ENCODE results near the gene EVI5L.
"Not testable (repeated sequence)": the region's sequence is repeated elsewhere in the genome, so short reads cannot be mapped to it uniquely, and the experiment has no call there.

EVI5L gene

DNA sequence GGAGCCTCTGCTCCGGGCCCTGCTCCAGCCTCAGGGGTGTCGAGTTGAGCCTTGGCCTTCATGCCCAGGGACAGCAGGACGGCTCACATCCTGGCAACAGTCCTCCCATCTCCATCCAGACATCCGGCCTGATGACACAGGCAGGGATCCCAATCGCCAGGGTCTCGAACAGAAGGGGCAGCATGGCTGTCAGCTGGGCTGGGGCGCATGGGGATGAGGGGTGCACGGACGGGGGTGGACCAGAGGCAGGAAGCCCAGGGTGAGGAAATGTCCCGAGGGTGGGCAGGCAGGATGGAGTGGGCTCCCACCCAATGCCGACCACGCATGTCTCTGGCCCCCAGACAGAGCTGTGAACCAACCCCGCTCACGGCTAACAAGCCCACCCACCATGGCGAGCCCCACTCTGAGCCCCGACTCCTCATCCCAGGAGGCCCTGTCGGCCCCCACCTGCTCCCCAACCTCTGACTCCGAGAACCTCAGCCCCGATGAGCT, 16.2 kb downstream of the EVI5L start:
- DNase-seq (ENCODE audit: low read depth in 2 of 2) = no peak

DNA sequence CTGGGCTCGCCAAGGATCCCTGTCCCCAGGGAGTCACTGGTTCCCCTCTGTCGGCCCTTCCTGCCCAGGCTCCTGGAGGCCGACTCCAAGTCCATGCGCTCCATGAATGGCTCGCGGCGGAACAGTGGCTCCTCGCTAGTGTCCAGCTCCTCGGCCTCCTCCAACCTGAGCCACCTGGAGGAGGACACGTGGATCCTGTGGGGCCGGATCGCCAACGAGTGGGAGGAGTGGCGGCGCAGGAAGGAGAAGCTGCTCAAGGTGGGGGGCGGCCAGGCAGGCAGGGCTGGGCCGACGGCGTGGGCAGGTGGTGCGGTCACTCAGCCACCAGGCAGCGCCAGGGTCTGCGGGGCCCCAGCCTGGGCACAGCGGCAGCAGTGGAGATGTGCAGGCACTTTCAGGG, 17.6 kb downstream of the EVI5L start:
- no peak for DNase-seq (ENCODE audit: low read depth in 2 of 2)

DNA sequence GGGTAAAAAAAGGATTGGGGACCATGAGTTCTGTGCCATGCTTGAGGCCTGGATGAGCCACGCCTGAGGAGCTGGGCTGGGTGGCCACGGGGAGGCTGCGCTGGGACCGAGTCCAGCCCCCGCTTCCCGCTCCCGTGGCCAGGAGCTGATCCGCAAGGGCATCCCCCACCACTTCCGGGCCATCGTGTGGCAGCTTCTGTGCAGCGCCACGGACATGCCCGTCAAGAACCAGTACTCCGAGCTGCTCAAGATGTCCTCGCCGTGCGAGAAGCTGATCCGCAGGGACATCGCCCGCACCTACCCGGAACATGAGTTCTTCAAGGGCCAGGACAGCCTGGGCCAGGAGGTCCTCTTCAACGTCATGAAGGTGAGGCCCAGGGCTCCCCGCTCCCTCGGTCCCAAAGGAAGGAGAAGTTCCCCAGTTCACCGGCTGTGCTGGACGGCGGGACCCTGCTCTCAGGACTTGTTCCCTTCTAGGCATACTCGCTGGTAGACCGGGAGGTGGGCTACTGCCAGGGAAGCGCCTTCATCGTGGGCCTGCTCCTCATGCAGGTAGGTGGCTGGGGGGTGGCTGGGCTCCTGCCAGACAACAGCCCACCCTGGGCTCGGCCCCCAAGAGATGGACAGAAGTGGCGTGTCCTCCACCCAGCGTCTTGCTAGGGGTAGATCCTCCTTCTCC, 18.9 kb downstream of the EVI5L start:
- no peak for DNase-seq (ENCODE audit: low read depth in 2 of 2)

DNA sequence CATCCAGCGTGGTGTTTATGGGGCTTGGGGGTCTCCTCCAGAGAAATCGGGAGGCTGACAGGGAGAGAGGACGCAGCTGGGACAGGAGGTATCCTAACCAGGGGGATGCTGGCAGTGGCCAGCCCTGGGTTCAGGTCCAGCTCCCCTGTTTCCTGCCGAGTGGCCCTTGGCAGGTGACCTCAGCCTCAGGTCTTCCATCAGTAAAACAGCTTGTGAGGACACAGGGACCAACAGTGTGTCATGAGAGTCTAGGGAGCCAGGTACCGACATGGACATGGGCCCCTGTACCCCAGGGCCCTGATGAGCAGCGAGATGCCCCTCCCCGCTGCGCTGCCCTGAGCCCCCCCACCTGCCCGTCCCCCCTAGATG, 19.6 kb downstream of the EVI5L start:
- no peak for DNase-seq (ENCODE audit: low read depth in 2 of 2)

DNA sequence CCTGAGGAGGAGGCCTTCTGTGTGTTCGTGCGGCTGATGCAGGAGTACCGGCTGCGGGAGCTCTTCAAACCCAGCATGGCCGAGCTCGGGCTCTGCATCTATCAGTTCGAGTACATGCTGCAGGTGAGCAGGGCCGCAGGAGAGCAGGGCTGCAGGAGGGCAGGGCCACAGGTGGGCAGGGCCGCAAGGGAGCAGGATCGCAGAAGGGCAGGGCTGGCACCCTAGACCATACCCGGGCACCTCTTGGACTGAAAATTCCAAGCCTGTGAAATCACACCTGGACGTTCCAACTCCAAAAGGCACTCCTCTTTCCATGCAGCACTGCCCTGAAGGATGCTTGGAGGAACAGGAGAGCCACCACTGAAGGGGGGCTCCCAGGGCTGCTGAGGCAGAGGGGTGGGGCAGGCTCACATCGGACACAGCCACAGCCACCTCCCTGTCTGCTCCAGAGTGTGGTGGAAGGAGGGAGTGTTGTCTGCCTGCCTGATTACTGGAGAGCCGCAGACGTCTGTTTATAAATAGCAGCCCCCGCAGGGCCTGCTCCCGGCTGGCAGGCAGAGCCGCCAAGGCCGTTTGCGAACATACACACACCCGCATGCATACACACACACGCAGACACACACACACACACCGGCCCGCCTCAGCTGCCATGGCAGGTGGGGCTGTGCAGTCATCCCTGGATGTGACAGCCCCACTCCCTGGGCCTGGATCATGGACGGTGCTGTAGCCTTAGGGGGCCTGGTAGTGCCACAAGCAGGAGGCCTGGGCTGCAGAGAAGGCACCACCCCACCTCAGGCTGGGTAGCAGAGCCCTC, 20.2 kb downstream of the EVI5L start:
- DNase-seq (ENCODE audit: low read depth in 2 of 2) = no peak

DNA sequence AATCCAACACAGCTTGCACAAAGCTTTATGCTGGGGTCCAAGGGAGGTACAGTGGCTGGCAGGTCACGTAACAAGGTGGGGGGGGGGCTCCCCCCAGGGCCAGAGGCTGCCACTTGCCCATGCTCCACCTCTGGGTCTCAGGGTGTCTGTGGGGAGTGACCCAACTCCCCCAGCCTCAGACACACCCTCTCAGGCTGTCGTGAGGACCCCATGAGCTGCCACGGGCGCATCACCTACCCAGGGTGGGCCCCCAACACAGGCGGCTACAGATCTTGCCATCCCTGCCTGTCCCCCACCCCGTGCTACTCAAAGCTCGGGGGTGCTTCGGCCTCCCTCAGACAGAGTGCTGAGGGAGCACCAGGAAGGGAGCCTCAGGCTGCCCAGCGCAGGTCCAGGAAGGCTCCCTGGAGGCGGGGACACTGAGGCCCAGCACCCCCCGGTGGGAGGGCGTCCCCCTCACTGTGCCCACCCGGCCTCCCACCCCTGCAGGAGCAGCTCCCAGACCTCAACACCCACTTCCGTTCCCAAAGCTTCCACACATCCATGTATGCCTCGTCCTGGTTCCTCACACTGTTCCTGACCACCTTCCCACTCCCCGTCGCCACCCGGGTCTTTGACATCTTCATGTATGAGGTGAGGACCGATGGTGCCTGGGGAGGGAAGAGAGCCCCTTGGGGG, 21.1 kb downstream of the EVI5L start:
- DNase-seq (ENCODE audit: low read depth in 2 of 2) = no peak

DNA sequence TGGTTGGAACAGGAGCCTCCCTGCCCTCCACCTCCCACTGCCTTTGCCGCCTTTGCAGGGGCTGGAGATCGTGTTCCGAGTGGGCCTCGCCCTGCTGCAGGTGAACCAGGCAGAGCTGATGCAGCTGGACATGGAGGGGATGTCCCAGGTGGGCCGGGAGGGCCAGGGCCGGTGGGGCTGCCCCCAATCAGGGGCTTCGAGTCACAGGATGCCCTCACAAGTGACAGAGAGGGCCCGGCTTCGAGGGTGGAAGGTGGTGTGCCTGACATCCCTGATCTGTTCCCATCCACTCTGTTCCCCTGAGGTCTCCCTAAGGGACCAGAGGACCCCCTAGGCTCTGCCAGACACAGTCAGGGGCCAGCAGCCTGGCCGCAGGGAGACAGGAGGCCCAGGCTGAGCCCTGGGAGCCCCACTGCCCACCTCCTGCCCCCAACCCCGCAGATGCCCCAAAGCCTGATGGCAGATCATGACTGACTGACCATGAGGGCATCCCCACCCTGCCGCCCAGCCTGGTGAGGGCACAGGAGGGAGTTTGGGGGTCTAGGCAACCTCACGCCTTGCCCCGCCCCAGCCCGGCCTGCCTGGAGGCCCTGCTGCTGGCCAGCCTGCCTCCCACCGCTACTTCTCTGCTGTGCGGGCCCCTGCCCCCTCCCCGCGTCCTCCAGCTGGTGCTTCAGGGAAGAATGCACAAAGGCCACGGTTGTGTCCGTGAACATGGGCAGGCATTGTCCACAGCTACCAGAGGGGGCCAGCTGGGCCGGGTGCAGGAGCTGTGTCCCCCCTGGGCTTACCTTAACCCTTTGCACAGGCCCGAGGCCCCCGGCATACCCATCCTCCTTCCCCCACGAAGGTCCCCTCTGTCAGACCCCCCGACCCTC, 21.8 kb downstream of the EVI5L start:
- no peak for DNase-seq (ENCODE audit: low read depth in 2 of 2)

DNA sequence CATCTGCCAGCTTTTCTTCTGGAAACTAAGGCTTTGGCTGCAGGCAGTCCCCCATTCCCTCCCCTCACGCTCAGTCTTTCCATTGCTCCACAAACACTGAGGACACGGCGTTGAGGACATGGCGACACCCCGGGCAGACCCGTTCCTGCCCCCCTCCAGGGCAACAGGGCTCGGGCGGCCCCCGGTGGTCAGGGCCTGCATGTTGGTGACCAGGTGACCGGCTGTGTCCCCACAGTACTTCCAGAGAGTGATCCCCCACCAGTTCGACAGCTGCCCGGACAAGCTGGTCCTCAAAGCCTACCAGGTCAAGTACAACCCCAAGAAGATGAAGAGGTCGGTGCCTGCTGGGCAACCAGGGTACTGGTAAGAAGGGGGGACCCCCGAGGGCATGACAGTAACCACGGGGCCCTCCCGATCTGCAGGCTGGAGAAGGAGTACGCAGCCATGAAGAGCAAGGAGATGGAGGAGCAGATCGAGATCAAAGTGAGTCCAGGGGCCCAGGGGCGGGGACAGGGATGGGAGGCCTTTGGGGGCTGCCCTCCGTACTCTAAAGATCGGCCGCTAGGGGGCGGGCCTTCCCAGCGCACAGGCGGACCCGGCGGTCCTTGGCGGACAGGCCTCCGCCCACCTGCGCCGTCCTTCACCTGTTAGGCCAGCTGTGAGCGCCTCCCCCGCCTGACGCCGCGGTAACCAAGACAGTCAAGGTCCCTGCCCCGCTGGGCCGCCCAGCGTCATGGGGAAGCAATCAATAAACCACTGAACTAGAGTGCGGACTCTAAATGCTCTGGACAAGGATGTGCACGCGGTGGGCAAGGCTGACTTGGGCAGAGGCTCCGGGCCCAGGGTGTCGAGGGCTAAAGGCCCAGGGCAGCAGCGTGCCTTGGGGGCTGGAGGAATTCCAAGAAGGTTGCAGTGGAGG, 23.1 kb downstream of the EVI5L start:
- peak; percentile 34 to 46 for DNase-seq (ENCODE audit: low read depth in 2 of 2)

DNA sequence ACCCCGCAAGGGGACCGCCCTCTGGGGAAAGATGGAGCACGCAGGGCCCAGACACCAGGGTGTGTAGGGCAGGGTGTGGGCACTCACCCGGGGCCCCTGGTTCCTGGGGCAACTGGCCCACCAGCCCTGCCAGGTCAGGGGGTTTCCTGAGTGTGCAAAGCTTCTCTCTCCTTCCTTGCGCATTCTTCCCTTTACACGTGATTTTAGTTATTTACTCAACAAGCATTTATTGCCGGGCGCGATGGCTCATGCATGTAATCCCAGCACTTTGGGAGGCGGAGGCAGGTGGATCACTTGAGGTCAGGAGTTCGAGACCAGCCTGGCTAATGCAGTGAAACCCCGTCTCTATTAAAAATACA, 23.7 kb downstream of the EVI5L start:
- no peak for DNase-seq (ENCODE audit: low read depth in 2 of 2)

DNA sequence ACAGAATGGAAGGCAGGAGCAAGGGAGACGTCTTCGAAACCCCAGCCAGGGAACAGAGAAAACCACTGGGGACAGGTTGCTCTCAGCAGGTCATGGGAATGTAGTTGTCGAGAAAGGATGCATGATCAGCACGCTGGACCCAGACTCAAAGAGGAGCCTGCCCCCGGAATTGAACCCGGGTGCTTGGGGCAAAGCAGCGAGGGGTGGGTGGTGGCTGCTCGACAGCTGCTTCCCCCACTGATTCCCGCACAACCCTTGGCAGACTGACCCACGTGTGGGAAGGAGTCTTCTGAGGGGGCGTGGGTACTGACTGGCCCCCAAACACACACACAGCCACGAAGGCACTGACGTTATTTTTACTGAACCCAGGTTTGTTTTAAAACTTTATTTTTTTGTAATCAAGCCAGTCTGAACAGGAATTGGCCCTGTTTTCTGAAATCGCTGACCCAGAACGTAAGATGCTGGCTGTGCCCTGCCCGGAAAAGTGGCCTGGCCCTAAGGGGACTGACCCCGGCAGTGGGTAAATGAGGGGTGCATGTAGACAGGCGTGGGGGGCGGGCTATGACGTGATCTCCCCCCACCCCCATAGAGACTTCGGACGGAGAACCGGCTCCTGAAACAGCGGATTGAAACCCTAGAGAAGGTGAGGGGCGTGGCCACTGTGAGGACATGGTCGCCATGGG, 25.5 kb downstream of the EVI5L start:
- no peak for DNase-seq (ENCODE audit: low read depth in 2 of 2)

DNA sequence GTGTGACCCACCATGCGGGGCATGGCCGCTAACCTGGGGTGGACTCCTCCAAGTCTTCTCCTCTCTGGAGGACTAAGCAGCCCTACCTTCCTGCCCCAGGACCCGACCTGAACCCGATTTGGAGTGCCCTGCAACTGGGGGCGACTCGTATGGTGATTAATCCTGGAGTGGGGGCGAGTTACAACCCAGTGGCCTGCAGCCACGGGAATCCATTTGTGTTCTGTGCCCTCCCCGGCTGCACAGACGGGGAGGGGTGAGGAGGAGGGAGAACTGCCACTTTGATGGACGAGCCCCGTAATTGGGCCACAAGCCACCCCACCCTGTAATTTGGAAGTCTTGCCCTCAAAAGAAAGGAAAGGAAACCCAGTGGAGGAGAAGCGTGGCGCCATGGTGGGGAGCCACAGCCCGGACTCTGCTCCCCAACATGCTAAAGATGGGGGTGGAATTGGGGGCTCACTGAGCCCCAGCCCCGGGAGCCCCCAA, 26.1 kb downstream of the EVI5L start:
- DNase-seq (ENCODE audit: low read depth in 2 of 2) = no peak

DNA sequence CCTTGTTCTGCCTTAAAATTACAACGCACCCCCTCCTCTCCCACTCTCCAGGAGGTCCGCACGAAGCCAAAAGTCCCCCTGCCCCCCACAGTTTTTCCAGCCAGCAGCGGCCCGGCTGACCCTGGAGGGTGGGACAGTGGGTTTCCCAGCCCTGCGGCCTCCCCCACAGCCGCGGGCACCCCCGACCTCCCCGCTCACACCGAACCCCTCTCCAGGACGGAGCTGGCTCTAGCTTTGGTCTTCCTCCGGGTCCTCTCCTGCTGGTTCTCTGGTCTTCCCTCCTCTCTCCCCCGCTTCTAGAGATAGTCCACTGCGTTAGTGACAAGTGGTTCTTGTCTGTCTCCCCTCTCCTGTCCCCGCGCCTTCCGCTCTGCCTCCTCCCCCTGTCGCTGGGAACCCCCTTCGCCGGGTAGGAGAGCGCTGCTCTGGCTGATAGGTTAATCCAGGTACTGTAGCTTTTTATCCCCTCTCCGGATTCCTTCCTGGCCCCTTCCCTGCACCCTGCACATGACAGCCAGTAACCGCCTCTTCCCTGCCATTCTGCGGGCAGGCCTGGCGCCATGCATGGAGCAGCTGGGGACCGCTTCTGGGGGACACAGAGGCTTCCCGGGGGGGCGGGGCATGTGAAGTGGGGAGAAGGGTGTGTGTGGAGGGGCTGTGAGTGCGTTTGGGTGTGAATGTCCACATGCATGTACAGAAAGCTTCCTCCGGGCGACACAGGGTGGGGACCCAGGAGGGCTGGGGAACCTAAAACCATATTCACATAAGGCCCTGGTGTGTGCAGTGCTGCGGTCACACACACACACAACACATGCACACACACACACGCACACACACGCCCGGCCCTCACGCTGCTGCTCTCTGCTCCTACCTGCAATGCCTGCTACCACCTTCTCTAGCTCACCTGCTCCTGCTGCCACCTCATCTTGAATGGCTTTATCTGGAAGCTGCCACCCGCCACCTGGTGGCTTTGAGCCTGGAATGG, 27.0 kb downstream of the EVI5L start:
- DNase-seq (ENCODE audit: low read depth in 2 of 2) = no peak

DNA sequence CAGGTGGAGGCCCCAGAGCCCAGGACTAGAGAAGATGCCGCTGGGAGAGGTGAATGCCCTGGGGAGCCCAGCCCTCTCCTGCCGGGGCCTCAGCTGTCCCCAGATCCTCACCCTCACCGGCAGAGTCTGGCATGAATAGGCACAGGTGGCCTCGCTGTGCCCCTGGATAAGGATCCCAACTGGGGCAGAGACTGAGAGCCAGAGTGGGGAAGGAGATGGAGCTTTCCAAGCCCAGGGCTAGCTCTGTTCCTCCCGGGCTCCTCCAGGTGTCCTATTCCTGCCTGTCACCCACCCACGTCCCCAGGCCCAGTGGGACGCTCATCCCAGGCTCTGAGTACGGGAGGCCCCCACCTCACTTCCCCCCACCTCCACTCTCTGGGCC, 27.7 kb downstream of the EVI5L start:
- no peak for DNase-seq (ENCODE audit: low read depth in 2 of 2)

DNA sequence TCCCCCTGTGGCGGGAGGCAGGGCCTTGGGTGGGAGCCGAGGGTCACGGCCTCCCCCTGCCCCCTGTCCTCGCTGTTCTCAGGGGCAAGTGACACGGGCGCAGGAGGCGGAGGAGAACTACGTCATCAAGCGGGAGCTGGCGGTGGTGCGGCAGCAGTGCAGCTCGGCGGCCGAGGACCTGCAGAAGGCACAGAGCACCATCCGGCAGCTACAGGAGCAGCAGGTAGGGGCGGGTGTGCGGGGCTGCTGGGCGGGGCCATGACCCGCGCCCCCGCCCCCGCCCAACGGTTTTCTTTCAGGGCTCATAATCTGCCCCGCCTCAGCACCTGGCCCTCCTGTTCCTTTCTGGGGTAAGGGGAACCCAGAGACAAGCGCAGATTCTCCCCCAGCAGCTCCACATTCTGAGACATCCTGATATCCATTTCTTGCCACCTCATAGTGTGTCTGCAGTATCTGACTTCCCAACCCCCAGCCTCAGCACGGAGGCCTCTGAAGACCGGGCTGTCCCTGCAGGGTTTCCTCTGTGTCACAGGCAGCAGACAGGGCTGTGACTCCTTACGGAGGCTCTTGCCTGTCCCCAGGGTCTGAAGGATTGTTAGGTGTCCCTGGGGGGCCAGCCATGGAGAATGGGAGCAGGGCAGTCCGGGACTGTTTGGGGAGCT, 28.2 kb downstream of the EVI5L start:
- DNase-seq (ENCODE audit: low read depth in 2 of 2) = no peak

DNA sequence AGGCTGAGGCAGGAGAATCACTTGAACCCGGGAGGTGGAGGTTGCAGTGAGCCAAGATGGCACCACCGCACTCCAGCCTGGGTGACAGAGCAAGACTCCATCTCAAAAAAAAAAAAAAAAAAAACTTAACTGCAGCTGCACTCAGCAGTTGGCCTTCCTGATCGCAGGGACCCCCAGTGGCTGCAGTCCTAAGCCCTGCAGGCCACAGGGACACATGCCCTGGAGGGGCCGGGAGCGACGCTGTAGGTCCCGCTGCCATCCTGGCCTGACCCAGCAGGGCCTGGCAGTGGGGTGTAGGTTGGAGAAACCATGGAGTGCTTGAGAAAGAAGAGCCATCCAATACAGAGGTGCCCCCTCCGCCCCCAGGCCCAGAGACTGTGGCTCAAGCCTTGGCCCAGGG, 29.1 kb downstream of the EVI5L start:
- DNase-seq (ENCODE audit: low read depth in 2 of 2) = not testable (repeated sequence)

DNA sequence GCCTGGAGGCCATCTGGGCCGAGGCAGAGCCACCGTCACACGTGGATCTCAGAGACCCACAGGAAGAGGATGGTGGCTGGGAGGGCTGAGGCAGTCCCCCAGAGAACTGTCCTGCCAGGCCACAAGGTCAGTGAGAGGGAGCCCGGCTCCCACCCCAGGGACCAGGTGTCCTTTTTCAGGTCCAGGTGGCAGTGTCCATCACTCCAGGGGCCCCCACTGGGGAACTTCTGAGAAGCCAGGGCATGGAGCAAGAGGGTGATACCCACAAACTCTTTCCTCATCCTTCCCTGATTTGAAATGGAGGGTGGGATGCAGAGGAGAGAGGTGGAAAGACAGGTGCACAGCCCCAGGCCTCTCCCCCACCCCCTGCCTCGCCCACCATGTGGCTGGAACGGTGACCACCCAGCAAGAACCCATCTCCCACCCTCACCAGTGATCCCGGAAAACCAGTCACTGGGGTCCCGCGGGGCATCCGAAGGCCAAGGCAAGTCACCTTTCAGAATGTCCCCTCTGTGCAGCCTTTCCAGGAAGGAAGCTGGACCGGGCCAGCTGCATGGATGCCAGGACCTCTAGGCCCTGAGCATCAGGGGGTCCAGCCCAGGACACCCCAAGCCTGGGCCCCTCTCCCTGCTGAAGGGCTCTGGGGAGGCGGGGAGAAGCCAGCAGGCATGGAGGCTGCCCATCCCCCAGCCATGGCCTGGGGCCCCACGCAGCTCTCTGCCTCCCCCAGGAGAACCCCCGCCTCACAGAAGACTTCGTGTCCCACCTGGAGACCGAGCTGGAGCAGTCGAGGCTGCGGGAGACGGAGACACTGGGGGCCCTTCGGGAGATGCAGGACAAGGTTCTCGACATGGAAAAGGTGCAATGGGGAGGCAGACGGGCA, 30.1 kb downstream of the EVI5L start:
- no peak for DNase-seq (ENCODE audit: low read depth in 2 of 2)
